Measurements from ENCODE around the gene NUPR1.

The NUPR1 gene

GRCh38 chr16:28498666-28499381, 40.0 kb downstream of the NUPR1 start:
- no peak overlapping the region for H2BK15ac ChIP-seq (ENCODE audit: low read length)

GRCh38 chr16:28497861-28498599, 40.7 kb downstream of the NUPR1 start:
- Histone ChIP-seq H2BK15ac (ENCODE audit: low read length) (peak overlapping the region; percentile 58), H2BK120ac (ENCODE audit: low read depth, low read length) (no peak overlapping the region), H4K8ac (ENCODE audit: low read depth, low read length) (no peak overlapping the region), H3K36me3 (replicated peaks in 1 of 2; ENCODE audit: control insufficient read depth in 2 of 2, insufficient read depth in 2 of 2, low read length in 2 of 2) (no peaks in the 10 kb centered on the region), H2AFZ (ENCODE audit: low read length) (peak overlapping the region; percentile 29), H3K4me3 (ENCODE audit: low read length in 2 of 2) (no peak overlapping the region), H2BK5ac (ENCODE audit: low read length) (no peak overlapping the region), H2BK12ac (ENCODE audit: low read length) (peak overlapping the region; percentile 58), H4K91ac (ENCODE audit: low read depth, low read length, poor library complexity) (no peak overlapping the region), H3K79me1 (ENCODE audit: low read depth, low read length) (peaks cover 2% of the 10 kb centered on the region), H3K27me3 (ENCODE audit: control insufficient read depth in 3 of 3, insufficient read depth in 3 of 3, low read depth in 1 of 3, low read length in 3 of 3) (peaks cover 0 to 22% (median 4%) of the 10 kb centered on the region in 3 experiments), H3K4me1 (ENCODE audit: control insufficient read depth in 2 of 2, insufficient read depth in 1 of 2, low read depth in 1 of 2, low read length in 2 of 2) (no peaks in the 10 kb centered on the region), H3K9me3 (replicated peaks in 1 of 2; ENCODE audit: control insufficient read depth in 2 of 2, insufficient read depth in 1 of 2, low read depth in 1 of 2, low read length in 2 of 2) (no peaks in the 10 kb centered on the region), H3K4me2 (ENCODE audit: insufficient read depth, low read length, poor library complexity, severe bottlenecking) (no peak overlapping the region), H3K23ac (ENCODE audit: low read depth, low read length, poor library complexity) (no peak overlapping the region), H2AK5ac (ENCODE audit: low read depth, low read length) (peak overlapping the region; percentile 70), H3K14ac (ENCODE audit: low read length) (peak overlapping the region; percentile 63), H3K9ac (ENCODE audit: low read depth, low read length, poor library complexity) (no peak overlapping the region), H3K18ac (ENCODE audit: low read length) (no peak overlapping the region), H3K27ac (replicated peaks; ENCODE audit: low read length) (no peak overlapping the region), H3K4ac (ENCODE audit: low read length) (no peak overlapping the region)
- DNase-seq (ENCODE audit: low spot score): no peak
- no CpG with 5 or more reads among the region's 33 CpGs for WGBS, 2 donors (ENCODE audit: extremely low coverage in 2 of 2, insufficient read length in 2 of 2, insufficient replicate concordance in 1 of 2)

More at GRCh38 chr16:28498666-28499381, 40.0 kb downstream of the NUPR1 start:
- Histone ChIP-seq H2AFZ (ENCODE audit: low read length) (no peak overlapping the region), H3K18ac (ENCODE audit: low read length) (no peak overlapping the region), H3K23ac (ENCODE audit: low read depth, low read length, poor library complexity) (no peak overlapping the region), H3K36me3 (replicated peaks in 1 of 2; ENCODE audit: control insufficient read depth in 2 of 2, insufficient read depth in 2 of 2, low read length in 2 of 2) (no peaks in the 10 kb centered on the region), H3K27ac (replicated peaks; ENCODE audit: low read length) (no peak overlapping the region), H2BK120ac (ENCODE audit: low read depth, low read length) (no peak overlapping the region), H4K91ac (ENCODE audit: low read depth, low read length, poor library complexity) (no peak overlapping the region), H4K8ac (ENCODE audit: low read depth, low read length) (no peak overlapping the region), H3K4me1 (ENCODE audit: control insufficient read depth in 2 of 2, insufficient read depth in 1 of 2, low read depth in 1 of 2, low read length in 2 of 2) (no peaks in the 10 kb centered on the region), H3K9me3 (replicated peaks in 1 of 2; ENCODE audit: control insufficient read depth in 2 of 2, insufficient read depth in 1 of 2, low read depth in 1 of 2, low read length in 2 of 2) (no peaks in the 10 kb centered on the region), H3K27me3 (ENCODE audit: control insufficient read depth in 3 of 3, insufficient read depth in 3 of 3, low read depth in 1 of 3, low read length in 3 of 3) (peaks cover 0 to 29% (median 4%) of the 10 kb centered on the region in 3 experiments), H2AK5ac (ENCODE audit: low read depth, low read length) (no peak overlapping the region), H2BK12ac (ENCODE audit: low read length) (no peak overlapping the region), H3K79me1 (ENCODE audit: low read depth, low read length) (peaks cover 2% of the 10 kb centered on the region), H3K9ac (ENCODE audit: low read depth, low read length, poor library complexity) (no peak overlapping the region), H3K4me2 (ENCODE audit: insufficient read depth, low read length, poor library complexity, severe bottlenecking) (no peak overlapping the region), H3K4me3 (ENCODE audit: low read length in 2 of 2) (no peak overlapping the region), H2BK5ac (ENCODE audit: low read length) (no peak overlapping the region), H3K14ac (ENCODE audit: low read length) (no peak overlapping the region), H3K4ac (ENCODE audit: low read length) (no peak overlapping the region)
- no CpG with 5 or more reads among the region's 15 CpGs for WGBS, 2 donors (ENCODE audit: extremely low coverage in 2 of 2, insufficient read length in 2 of 2, insufficient replicate concordance in 1 of 2)
- no peak for DNase-seq (ENCODE audit: low spot score)

DNA sequence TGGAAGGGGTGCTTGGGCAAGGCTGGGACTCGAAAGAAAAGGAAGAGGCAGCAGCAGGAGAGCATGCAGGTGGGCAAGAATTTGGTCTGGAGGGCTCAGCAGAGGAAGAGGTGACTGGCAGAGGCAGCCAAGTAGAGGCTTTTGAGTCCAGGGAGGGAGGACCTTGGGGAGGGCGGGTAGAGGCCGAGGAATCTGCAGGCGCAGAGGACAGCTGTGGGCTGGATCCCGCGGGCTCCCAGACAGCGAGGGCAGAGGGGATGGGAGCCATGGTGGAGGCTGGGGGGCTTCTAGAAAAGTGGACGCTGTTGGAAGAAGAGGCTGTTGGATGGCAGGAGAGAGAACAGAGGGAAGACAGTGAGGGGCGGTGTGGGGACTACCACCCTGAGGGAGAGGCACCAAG, 41.4 kb downstream of the NUPR1 start:
- no CpG with 5 or more reads among the region's 9 CpGs for WGBS, 2 donors (ENCODE audit: extremely low coverage in 2 of 2, insufficient read length in 2 of 2, insufficient replicate concordance in 1 of 2)
- Histone ChIP-seq H3K9me3 (replicated peaks in 1 of 2; ENCODE audit: control insufficient read depth in 2 of 2, insufficient read depth in 1 of 2, low read depth in 1 of 2, low read length in 2 of 2) (no peaks in the 10 kb centered on the region), H3K79me1 (ENCODE audit: low read depth, low read length) (peaks cover 2% of the 10 kb centered on the region), H3K18ac (ENCODE audit: low read length) (no peak overlapping the region), H3K27ac (replicated peaks; ENCODE audit: low read length) (no peak overlapping the region), H2BK12ac (ENCODE audit: low read length) (peak overlapping the region; percentile 58), H3K23ac (ENCODE audit: low read depth, low read length, poor library complexity) (no peak overlapping the region), H2AK5ac (ENCODE audit: low read depth, low read length) (peak overlapping the region; percentile 70), H2BK5ac (ENCODE audit: low read length) (no peak overlapping the region), H3K4ac (ENCODE audit: low read length) (no peak overlapping the region), H3K4me2 (ENCODE audit: insufficient read depth, low read length, poor library complexity, severe bottlenecking) (no peak overlapping the region), H3K27me3 (ENCODE audit: control insufficient read depth in 3 of 3, insufficient read depth in 3 of 3, low read depth in 1 of 3, low read length in 3 of 3) (peaks cover 0 to 22% (median 4%) of the 10 kb centered on the region in 3 experiments), H3K4me3 (ENCODE audit: low read length in 2 of 2) (no peak overlapping the region), H2AFZ (ENCODE audit: low read length) (peak overlapping the region; percentile 82), H3K36me3 (replicated peaks in 1 of 2; ENCODE audit: control insufficient read depth in 2 of 2, insufficient read depth in 2 of 2, low read length in 2 of 2) (no peaks in the 10 kb centered on the region), H4K91ac (ENCODE audit: low read depth, low read length, poor library complexity) (no peak overlapping the region), H4K8ac (ENCODE audit: low read depth, low read length) (no peak overlapping the region), H3K9ac (ENCODE audit: low read depth, low read length, poor library complexity) (no peak overlapping the region), H3K14ac (ENCODE audit: low read length) (no peak overlapping the region), H3K4me1 (ENCODE audit: control insufficient read depth in 2 of 2, insufficient read depth in 1 of 2, low read depth in 1 of 2, low read length in 2 of 2) (no peaks in the 10 kb centered on the region), H2BK120ac (ENCODE audit: low read depth, low read length) (no peak overlapping the region), H2BK15ac (ENCODE audit: low read length) (peak overlapping the region; percentile 58)
- DNase-seq (ENCODE audit: low spot score): no peak

GRCh38 chr16:28496844-28497243, 41.9 kb downstream of the NUPR1 start:
- Histone ChIP-seq H3K27ac (replicated peaks; ENCODE audit: low read length) (no peak overlapping the region), H3K4me3 (ENCODE audit: low read length in 2 of 2) (no peak overlapping the region), H3K23ac (ENCODE audit: low read depth, low read length, poor library complexity) (no peak overlapping the region), H3K36me3 (replicated peaks in 1 of 2; ENCODE audit: control insufficient read depth in 2 of 2, insufficient read depth in 2 of 2, low read length in 2 of 2) (no peaks in the 10 kb centered on the region), H2AK5ac (ENCODE audit: low read depth, low read length) (peak overlapping the region; percentile 24), H2BK15ac (ENCODE audit: low read length) (no peak overlapping the region), H2BK12ac (ENCODE audit: low read length) (no peak overlapping the region), H3K4me2 (ENCODE audit: insufficient read depth, low read length, poor library complexity, severe bottlenecking) (no peak overlapping the region), H4K8ac (ENCODE audit: low read depth, low read length) (no peak overlapping the region), H2BK120ac (ENCODE audit: low read depth, low read length) (no peak overlapping the region), H3K9me3 (replicated peaks in 1 of 2; ENCODE audit: control insufficient read depth in 2 of 2, insufficient read depth in 1 of 2, low read depth in 1 of 2, low read length in 2 of 2) (no peaks in the 10 kb centered on the region), H3K27me3 (ENCODE audit: control insufficient read depth in 3 of 3, insufficient read depth in 3 of 3, low read depth in 1 of 3, low read length in 3 of 3) (peaks cover 0 to 22% (median 4%) of the 10 kb centered on the region in 3 experiments), H3K9ac (ENCODE audit: low read depth, low read length, poor library complexity) (no peak overlapping the region), H3K14ac (ENCODE audit: low read length) (no peak overlapping the region), H3K18ac (ENCODE audit: low read length) (no peak overlapping the region), H2AFZ (ENCODE audit: low read length) (peak overlapping the region; percentile 82), H3K4ac (ENCODE audit: low read length) (peak overlapping the region; percentile 81), H3K4me1 (ENCODE audit: control insufficient read depth in 2 of 2, insufficient read depth in 1 of 2, low read depth in 1 of 2, low read length in 2 of 2) (no peaks in the 10 kb centered on the region), H2BK5ac (ENCODE audit: low read length) (peak overlapping the region; percentile 10), H4K91ac (ENCODE audit: low read depth, low read length, poor library complexity) (no peak overlapping the region), H3K79me1 (ENCODE audit: low read depth, low read length) (peaks cover 2% of the 10 kb centered on the region)
- DNase-seq (ENCODE audit: low spot score): no peak
- WGBS, 2 donors (ENCODE audit: extremely low coverage in 2 of 2, insufficient read length in 2 of 2, insufficient replicate concordance in 1 of 2): no CpG with 5 or more reads among the region's 19 CpGs

Data from neuronal stem cell (in vitro differentiated cells).